HG03139 (cell line): ENCODE results near the gene PHC3.
"Not testable (repeated sequence)": the region's sequence is repeated elsewhere in the genome, so short reads cannot be mapped to it uniquely, and the experiment has no call there.

Experiments used
- ATAC-seq: cut with Tn5 transposase; IDR thresholded peaks from one replicate; pipeline ENCODE4 v1.9.1; 2021; ENCODE audit not compliant: unreplicated experiment

The PHC3 gene

GRCh38 chr3:170180908-170181885, at the start of gene PHC3:
Gene PHC3 (minus strand): TSS chr3:170181733. CDS start chr3:170181715, 18 bp downstream.
- peak; percentile 69 for ATAC-seq

GRCh38 chr3:170228093-170228766, 46.7 kb upstream of the PHC3 start:
- ATAC-seq = no peak

- no peak for ATAC-seq
These were observed 45.0 kb upstream of the PHC3 start for GRCh38 chr3:170226426-170226960.

GRCh38 chr3:170225166-170225565, 43.6 kb upstream of the PHC3 start:
- no peak for ATAC-seq

- ATAC-seq = peak; percentile 23
These were observed 41.4 kb upstream of the PHC3 start for GRCh38 chr3:170222647-170223541.

GRCh38 chr3:170221924-170222646, 40.6 kb upstream of the PHC3 start, which contains the start of gene PRKCI:
Gene PRKCI (plus strand): TSS chr3:170222424. CDS start chr3:170222670, 246 bp downstream.
- ATAC-seq = peak; percentile 95

- ATAC-seq = no peak
These were observed 39.3 kb upstream of the PHC3 start for GRCh38 chr3:170220871-170221270.

- no peak for ATAC-seq
These were observed 38.3 kb upstream of the PHC3 start for GRCh38 chr3:170219850-170220249.

GRCh38 chr3:170211668-170212067, 30.1 kb upstream of the PHC3 start:
- ATAC-seq = no peak

- no peak for ATAC-seq
These were observed 26.2 kb upstream of the PHC3 start for GRCh38 chr3:170207717-170208116.

GRCh38 chr3:170206164-170206762, 24.7 kb upstream of the PHC3 start:
- not testable (repeated sequence) for ATAC-seq

GRCh38 chr3:170205302-170205701, 23.8 kb upstream of the PHC3 start:
- no peak for ATAC-seq

- ATAC-seq = no peak
These were observed 23.0 kb upstream of the PHC3 start for GRCh38 chr3:170204509-170204908.

- no peak for ATAC-seq
These were observed 22.5 kb upstream of the PHC3 start for GRCh38 chr3:170204023-170204472.

- ATAC-seq = no peak
These were observed 21.9 kb upstream of the PHC3 start for GRCh38 chr3:170203457-170203856.

- ATAC-seq = no peak
These were observed 20.0 kb upstream of the PHC3 start for GRCh38 chr3:170201527-170201926.

- ATAC-seq = no peak
These were observed 19.5 kb upstream of the PHC3 start for GRCh38 chr3:170200987-170201386.

GRCh38 chr3:170196833-170197232, 15.3 kb upstream of the PHC3 start:
- no peak for ATAC-seq

- ATAC-seq = not testable (repeated sequence)
These were observed 14.2 kb upstream of the PHC3 start for GRCh38 chr3:170195759-170196158.
